Raji (cell line): ENCODE data around the gene INSC.

Experiments
- POLR2A ChIP-seq: IDR thresholded peaks from 2 replicates; pipeline ENCODE4 v1.6.1; 2011; ENCODE audit warnings: low read depth, low read length, control low read depth; ENCODE audit not compliant: insufficient read depth

The INSC gene

DNA sequence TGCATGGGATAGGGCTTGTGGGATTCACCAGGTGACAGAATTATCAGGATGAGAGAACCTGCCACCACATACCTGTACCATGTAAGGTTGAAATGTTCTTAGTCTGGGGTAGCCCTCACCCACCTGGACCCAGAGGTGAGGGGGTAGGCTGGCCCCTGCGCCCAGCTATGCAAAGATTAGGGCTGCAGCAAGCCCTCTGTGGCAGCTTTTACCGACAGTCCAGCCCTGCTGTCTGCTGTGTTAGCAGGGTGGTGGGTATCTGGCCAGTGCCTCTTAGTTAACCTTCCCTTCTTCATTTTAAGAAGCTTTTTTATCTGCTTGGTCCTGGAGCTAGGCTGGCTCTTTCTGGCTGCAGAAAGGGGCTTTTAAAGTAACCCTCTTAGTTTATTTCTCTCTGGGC is 13.9 kb downstream of the INSC start:
- TF ChIP-seq POLR2A = no peak

DNA sequence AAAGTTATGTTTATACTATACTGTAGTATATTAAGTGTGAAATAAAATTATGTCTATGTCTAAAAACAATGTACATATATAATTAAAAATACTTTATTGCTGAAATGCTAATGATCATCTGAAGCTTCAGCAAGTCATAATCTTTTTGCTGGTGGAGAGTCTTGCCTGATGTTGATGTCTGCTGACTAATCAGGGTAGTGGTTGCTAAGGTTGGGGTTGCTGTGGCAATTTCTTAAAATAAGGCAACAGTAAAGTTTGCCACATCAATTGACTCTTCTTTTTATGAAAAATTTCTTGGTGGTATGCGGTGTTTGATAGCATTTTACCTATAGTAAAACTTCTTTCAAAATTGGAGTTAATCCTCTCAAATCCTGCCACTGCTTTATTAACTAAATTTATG is 21.4 kb downstream of the INSC start:
- TF ChIP-seq POLR2A = no peak

DNA sequence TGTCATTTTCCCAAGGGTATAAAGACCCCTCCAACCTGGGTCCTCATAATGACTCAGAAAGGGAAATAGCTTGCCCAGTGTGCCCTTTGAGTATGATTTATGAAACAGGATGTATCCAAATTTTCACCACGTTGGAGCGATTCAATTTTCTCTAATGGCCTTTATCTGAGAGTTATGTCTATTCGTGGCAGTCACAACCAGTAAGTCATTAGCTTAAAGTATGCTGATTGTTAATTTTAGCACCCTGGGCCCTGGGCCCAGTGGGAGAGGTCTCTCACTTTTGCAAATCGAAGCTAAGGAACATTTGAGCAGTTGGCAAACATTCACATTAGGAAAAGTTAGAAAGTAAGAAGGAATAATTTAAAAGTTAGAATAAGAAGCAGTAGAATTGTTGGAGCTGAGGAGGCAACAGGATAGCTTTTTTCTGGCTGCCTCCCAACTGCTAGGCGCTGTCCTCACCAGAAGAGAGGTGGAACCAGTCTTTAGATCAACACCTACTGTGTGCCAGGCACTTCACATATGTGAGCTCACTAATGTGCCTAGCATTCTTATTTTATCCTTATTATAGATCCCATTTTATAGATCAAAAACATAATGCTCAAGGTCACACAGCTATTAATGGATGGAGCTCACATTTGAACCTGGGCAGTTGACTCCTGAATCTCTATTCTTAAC is 24.5 kb downstream of the INSC start:
- TF ChIP-seq POLR2A = no peak

DNA sequence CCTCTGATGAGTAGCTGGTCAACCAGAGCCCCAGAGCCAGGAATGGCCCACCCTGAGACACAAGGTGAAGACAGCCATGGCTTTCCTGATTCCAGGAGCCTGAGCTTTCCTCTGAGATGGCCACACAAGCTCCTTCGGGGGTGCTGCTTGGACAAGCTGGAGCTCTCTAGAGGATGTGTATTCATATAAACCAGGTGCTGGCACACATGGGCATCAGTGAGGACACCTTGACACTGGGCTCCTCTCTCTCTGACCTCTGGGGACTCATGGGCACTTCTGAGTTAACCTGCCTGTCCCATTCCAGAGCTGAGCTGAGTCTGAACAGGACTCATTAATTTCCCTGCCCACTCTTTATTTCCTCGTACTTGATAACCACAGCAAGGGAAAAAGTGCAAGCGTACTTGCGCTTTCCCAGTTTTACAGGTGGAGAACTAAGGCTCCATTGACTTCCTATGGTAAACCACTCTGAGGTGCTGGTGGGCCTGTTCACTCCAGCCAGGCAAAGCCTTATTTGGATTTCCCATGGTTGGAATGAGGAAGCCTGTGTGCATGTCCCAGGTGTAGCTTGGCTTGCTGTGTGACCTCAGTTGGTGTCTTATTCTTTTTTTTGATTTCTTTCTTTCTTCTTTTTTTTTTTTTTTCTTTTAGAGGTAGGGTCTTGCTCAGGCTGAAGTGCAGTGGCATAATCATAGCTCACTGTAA is 25.4 kb downstream of the INSC start:
- no peak for TF ChIP-seq POLR2A

DNA sequence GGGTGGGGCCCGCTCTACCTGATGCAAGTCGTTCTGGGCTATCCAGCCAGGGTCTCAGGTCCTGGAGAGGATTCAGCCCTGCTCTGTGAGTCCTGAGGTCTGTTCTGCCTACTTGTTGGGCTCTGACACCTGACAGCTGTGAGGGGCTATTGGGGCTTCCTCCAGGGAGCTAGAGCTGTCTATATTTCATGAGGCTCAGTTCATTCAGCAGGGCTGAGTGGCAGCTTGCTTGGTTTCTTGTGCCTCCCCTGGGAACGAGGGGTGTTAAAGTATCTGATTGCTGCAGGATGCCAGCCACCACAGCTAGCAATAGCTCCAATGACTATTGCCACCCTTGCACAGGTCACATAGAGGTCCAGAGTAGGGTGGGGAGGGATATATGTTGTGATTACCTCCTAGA is 26.7 kb downstream of the INSC start:
- TF ChIP-seq POLR2A = no peak

DNA sequence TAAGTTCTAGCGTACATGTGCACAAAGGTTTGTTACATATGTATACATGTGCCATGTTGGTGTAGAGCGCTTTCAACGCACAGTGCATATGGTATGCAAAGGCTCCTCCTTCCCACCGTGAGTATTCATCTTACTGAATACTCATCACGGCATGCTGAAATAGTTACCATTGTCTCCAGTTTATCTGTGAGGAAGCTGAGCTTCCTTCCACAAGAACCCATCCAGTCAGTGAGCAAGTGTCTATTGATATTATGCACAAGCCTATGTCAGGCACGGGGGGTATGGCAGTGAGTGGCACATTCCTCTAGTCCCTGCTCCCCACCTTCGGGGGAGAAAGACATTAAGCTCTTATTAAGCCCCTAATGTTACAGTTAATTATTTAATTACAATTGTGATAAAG is 28.1 kb downstream of the INSC start:
- no peak for TF ChIP-seq POLR2A

DNA sequence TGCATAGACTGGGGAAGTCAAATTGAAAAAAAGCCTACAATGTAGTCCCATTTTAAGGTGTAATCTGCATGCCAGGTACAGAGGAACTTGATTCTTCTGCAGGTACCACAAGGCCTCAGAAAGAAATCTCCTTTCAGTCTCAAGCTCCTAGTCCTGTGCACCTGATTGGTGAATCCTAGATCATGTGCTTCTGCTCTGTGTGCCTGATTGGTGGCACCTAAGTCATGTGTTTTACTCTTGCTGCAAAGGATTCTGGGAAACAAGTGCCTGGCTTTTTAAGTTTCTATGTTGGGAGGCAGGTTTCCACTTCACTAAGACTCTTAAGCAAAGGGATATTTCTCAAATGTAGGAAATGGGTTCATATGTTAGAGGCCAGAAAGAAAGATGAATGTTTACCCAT is 29.1 kb downstream of the INSC start:
- no peak for TF ChIP-seq POLR2A

DNA sequence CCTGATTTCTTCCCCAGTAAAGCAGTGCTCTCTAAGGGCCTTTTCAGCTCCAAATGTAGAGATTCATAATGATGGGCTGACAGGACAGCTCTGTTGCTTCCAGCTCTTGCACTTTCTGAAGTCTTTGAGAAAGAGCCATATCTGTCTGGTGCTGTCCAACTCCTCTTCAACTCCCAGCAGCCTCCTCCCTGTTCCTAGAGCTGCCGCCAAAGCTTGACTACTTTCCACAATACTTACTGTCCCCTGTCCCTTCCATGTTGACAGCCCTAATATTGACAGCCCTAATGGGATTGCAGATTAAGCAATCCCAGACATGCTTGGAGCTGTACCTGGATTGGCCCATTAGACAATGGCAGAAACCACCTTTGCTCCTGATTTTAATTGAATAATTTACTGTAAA is 29.6 kb downstream of the INSC start:
- no peak for TF ChIP-seq POLR2A

DNA sequence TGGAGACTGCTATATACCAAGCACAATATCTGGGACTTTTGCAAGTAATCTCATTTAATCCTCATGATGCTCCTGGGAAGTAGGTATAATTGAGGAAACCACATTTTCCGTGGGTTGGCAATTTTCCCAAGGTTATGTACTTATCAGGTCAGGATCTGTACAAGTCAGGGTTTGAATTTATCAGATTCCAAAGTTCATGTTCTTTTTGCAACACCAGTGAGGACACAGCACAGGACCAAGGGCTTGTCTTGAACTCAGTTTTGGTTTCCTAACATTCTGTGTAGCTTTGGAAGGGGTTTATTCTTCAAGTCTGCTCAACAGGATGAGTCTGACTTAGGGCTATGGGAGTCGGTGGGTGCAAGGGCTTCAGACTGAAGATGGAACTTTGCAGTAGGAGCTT is 30.4 kb downstream of the INSC start:
- no peak for TF ChIP-seq POLR2A

DNA sequence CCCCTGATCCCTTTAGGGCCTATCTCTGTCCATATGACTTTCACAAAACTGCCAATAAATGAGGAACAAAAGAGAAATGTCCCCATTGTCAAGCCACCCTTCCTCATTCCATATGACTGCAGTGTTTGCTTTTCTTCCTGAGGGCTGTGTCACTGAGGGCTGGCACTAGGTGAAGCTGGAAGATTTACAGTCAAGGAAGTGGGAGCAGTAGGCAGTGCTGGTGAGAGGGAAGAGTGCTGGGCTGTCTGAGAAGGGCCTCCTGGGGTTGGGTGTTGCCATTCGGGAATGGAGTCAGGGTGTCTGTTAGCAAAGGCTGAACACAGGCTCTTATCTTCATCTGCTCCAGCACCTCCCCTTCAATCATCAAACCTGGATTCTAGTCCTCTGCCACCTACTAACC is 30.9 kb downstream of the INSC start:
- TF ChIP-seq POLR2A = no peak

DNA sequence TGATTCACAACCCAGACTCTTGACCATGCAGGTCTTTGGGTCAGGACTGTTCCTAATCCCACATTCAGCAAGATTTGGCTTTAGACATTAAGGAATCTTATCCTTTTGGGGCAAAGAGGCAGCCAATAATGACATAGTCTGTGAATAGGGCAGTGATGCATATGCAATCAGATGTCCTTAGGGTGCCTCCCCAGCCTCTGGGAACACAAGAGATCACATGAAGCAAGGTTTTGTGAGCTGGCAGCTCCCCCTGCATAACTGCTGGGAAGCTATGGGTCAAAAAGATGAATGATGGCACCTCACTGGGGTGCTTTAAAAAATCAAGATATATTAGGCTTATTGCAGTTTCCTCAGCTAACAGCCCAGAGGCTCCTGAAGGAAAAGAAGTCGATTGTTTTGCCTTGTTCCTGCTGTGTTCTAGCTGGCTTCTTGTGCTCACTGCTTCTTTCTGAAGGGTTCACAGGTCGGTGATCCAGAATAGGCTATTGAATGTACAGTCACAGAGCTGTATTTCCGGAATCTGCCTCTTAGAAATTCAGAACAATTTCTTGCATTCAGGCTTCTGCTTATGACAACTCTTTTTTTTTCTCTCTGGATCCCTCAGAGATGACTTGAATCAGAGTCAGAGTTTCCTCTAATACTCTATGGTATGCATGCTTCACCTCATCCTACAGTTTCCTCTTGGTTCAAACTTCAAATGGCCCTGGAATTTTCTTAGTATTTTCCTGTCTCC is 31.7 kb downstream of the INSC start:
- TF ChIP-seq POLR2A = no peak

DNA sequence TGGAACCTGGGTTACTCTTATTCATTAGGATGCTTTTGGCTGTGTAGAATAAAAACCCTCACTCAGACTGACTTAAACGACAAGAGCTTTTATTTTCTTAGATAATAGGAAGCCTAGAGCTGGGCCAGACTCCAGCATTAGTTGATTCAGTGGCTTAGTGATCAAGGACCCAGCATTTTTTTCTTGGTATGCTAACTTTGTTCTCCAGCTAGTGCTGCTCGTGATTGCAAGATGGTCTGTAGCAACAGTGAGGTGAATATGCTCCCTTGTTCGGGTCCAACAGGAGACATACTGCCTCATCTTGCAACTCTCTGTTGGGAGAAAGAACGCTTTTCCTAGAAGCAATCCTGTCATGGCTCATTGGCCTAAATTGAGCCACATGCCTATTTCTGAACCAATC is 33.4 kb downstream of the INSC start:
- no peak for TF ChIP-seq POLR2A

DNA sequence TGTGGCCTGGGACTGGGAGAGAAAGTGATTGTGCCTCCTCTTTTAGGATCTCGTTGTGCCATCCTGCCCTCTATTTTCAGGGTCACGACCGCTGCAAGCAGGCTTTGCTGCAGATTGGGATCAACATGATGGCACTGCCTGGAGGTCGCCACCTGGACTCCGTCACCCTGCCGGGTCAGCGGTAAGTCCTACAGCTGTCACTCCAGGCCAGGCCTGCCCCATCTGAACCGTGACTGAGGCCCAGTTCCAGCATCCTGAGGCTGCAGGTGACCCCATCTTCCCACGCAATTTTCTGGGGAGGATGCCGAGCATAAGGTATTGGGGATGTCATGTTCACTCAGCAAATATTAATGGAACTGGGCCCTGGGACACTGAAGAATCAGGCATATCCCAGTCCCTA is 34.3 kb downstream of the INSC start:
- no peak for TF ChIP-seq POLR2A

DNA sequence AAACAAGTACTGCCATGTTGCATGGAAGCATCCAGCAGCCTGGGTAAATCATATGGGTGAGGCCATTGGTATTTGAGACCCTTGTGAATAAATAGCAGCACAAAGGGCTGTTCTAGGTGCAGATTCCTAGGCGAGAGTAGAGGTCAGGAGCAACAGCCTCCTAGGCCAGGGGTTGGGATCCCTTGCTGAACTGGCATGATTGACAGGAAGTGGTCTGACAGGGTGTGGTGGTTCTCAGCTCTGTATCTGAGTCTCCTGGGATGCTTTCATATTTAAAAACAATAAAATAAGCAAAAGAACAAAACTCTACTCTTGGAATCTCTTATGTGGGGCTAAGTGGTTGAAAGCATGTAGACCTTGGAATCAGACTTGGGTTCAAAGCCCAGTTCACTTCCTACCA is 35.8 kb downstream of the INSC start:
- no peak for TF ChIP-seq POLR2A

DNA sequence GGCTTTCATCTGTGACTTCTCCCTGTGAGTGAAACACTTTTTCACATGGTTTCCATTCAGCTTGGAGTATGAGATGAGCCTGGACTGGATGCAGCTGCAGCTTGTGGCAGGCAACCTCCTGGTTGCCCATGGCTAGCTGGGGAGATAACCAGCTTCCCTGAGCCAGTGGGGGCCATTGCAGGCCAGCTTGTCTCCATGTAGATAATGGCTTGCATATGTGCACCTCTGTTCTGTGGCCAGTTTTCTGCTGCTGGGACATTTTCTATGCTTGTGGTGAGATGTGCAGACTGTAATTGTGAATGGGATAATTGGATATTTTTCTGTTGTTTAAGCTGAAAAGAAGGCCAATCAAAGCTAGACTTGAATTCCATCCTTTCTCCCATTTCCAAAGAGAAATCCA is 38.5 kb downstream of the INSC start:
- no peak for TF ChIP-seq POLR2A

DNA sequence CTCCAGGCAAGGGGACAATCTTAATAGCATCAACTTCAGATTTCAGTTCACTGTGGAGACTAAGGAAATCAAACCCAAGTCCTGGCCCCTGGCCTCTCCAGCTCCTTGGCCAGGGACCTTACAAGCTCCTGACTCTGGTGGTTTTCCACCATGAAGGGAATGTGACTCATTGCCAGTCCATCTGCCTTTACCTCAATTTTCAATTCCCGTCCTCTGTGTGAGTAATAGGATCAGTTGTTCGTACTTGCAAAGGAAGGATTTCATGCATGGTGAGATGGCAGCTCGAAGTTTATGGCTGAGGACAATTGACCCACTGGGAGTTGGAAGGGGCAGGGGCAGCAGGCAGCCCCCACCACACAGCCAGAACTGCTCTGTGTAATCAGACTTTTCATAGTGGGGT is 42.5 kb downstream of the INSC start:
- TF ChIP-seq POLR2A = no peak

DNA sequence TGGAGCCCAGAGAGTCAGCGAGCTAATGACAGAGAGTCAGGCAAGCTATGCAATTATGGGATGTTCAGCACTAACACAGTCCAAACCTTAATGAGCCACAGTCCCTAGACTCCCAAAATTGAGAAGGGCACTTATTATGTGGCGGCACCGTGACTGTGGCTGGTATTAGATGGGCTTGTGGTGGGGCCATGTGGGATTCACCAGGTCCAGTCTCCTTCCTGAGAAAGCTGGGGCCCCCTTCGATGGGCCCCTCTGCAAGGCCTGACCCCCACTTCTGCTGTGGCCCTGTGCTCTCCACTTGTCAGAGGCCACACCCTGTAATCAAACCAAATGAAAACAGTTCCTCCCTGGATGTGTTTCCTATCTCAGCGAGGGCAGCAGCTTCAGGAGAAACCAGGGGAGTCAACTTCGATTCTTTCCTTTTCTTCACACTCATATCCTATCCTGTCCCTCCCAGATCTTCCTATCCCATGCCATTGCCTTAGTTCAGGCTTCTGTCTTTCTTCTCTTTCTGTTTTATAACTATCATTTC is 42.9 kb downstream of the INSC start:
- TF ChIP-seq POLR2A = no peak
